Naive thymus-derived CD8-positive, alpha-beta T cell (primary cell): ENCODE results near the gene MAPK14. TPM values are rescaled to one million over a fixed set of nuclear protein-coding genes. Genes with fewer than 3 reads are reported as not detected.
A peak's percentile ranks its signal among the peaks of the same experiment; 100 is the strongest.

ENCODE experiments used
- ATAC-seq, 2 donors: fragments of 150-1000 bp; cut with Tn5 transposase in 1 of 2; sonication (Bioruptor Pico), chemical (Tn5 transposase) in 1 of 2; 1 replicate in 1 of 2; 2 replicates in 1 of 2; pipeline ENCODE4 v1.10.0; 2021; ENCODE audit warnings: mild to moderate bottlenecking in 2 of 2, moderate library complexity in 2 of 2
- POLR2A ChIA-PET: fragments of 350-600 bp; sonication (Branson Sonifier 250); formaldehyde crosslinking; loops from one replicate; lab custom pipeline; 2021; ENCODE audit warnings: antibody characterized with exemption; lab: Charles Lee
- DNase-seq, 10 donors: peaks; one replicate each; pipeline versions ENCODE4 v3.0.0 to v3.0.0-alpha.2; 2020 to 2022
- H3K27ac Mint-ChIP-seq, 10 donors: one replicate each; pipeline ENCODE4 v1.8.0; 2020 to 2022; ENCODE audit warnings: mild to moderate bottlenecking in 10 of 10, mixed read lengths in 10 of 10, moderate library complexity in 4 of 10, inconsistent platforms in 1 of 10
- H3K27me3 Mint-ChIP-seq, 5 donors: one replicate each; pipeline ENCODE4 v1.8.0; 2021 to 2022; ENCODE audit warnings: mixed read lengths in 5 of 5
- H3K36me3 Mint-ChIP-seq, 3 donors: one replicate each; pipeline ENCODE4 v1.8.0; 2020 to 2022; ENCODE audit warnings: mixed read lengths in 3 of 3, mild to moderate bottlenecking in 2 of 3, inconsistent platforms in 1 of 3
- H3K4me1 Mint-ChIP-seq, 4 donors: one replicate each; pipeline ENCODE4 v1.8.0; 2021 to 2022; ENCODE audit warnings: mixed read lengths in 4 of 4
- H3K4me3 Mint-ChIP-seq, 10 donors: one replicate each; pipeline ENCODE4 v1.8.0; 2020 to 2022; ENCODE audit warnings: mild to moderate bottlenecking in 10 of 10, mixed read lengths in 10 of 10, moderate library complexity in 6 of 10, inconsistent platforms in 1 of 10
- H3K9me3 Mint-ChIP-seq, 9 donors: one replicate each; pipeline ENCODE4 v1.8.0; 2020 to 2022; ENCODE audit warnings: mixed read lengths in 9 of 9, mild to moderate bottlenecking in 3 of 9, inconsistent platforms in 1 of 9, moderate library complexity in 1 of 9
- polyA plus RNA-seq, 3 donors: library from polyadenylated mRNA; unstranded; fragments of 300-500 nt; fragmentation: Illumina TruSeq; gene quantifications; one replicate each; pipeline ENCODE4 v1.2.3, GENCODE V29; 2021
- total RNA-seq, 8 experiments: library from RNA in 2 of 8; stranded (reverse) in 2 of 8; gene quantifications; one replicate each; pipeline ENCODE4 v1.2.3 and lab custom pipeline; 2021 to 2026

Gene MAPK14
- total and polyA plus RNA-seq, 5 experiments from 2014 or later = 38.1 to 56.5 (median 51.5) TPM

DNA sequence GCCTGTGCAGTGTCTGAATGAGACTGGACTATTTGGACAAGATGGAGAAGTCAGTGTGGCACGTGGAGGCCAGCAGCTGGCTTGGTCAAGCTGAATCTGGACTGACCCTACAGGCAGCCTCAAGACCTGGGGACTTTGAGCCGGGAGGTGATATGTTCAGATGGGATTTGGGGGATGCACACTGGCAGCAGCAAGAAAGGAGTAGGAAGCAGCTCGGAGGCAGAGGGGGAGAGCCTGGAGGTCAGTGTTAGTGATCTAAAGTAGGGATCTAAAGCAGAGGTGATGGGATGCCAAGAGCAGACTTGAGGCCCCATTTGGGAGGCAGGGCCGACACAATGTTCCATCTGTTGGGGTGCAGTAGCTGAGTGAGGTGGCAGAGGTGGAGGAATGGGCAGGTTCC is 105.5 kb downstream of the MAPK14 start:
- Mint-ChIP-seq H3K9me3 (no peaks in the 10 kb centered on the region), H3K27ac (peak overlapping the region; percentile 65 to 96 (median 84)), H3K27me3 (no peaks in the 10 kb centered on the region), H3K36me3 (peaks cover 0 to 53% (median 3%) of the 10 kb centered on the region in 3 donors), H3K4me3 (peak overlapping the region in 4 of 10 donors; percentile 16 to 94 (median 62)), H3K4me1 (peaks cover 20 to 58% (median 36%) of the 10 kb centered on the region in 4 donors)
- ATAC-seq = no peak
- POLR2A ChIA-PET = interaction anchor here (1.1 to 4.4 kb wide), 3 partner anchors 8 to 38 kb away, joined by 3 to 63 read pairs (median 12); no protein-coding TSS in a partner anchor
- DNase-seq = no peak

- Mint-ChIP-seq H3K27ac (peak overlapping the region in 7 of 10 donors; percentile 14 to 89 (median 70)), H3K4me1 (peaks cover 20 to 50% (median 35%) of the 10 kb centered on the region in 4 donors), H3K9me3 (no peaks in the 10 kb centered on the region), H3K4me3 (no peak overlapping the region), H3K36me3 (peaks cover 0 to 61% (median 6%) of the 10 kb centered on the region in 3 donors), H3K27me3 (no peaks in the 10 kb centered on the region)
- ATAC-seq = no peak
- POLR2A ChIA-PET = interaction anchor here (0.7 to 3.0 kb wide), 3 partner anchors 28 to 40 kb away, joined by 3 to 12 read pairs (median 3); no protein-coding TSS in a partner anchor
- DNase-seq = no peak
Measured at GRCh38 chr6:36133912-36134311, 106.3 kb downstream of the MAPK14 start.

DNA sequence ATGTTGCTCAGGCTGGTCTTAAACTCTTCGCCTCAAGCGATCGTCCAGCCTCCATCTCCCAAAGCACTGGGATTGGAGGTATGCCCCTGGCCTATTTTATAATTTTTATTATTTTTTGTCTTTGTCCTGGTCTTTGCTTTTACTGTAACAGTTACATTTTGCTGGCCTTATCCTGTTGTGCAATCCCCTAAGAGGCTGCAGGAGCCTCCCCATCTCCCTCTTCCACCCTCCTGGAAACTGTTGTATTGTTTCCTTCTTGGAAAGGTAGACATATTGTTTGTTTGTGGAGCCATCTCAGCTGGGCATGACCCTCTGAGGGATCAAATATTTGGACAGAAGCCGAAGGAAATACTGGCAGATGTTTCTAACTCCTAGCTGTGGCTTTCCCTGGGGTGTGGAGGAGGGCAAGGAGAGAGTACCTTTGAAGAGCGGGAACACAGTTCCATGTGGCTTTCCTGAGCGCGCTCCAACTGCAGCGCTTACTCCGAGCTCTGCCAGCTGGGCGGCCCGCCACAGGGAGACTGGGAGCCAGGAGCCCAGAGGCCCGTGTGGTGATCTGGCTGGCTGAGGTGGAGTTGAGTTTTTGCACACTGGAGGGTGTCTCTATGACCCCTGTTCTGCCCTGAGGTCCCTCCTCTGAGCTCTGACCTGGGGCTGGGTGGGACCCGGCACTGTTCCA is 107.6 kb downstream of the MAPK14 start:
- Mint-ChIP-seq H3K9me3 (no peaks in the 10 kb centered on the region), H3K4me1 (peaks cover 21 to 49% (median 32%) of the 10 kb centered on the region in 4 donors), H3K27ac (peak overlapping the region in 7 of 10 donors; percentile 30 to 69 (median 40)), H3K27me3 (no peaks in the 10 kb centered on the region), H3K4me3 (no peak overlapping the region), H3K36me3 (peaks cover 0 to 74% (median 8%) of the 10 kb centered on the region in 3 donors)
- no peak for DNase-seq
- POLR2A ChIA-PET = no interaction called here
- no peak for ATAC-seq

GRCh38 chr6:36136034-36136433 is 108.4 kb downstream of the MAPK14 start:
- no peaks in the 10 kb centered on the region for H3K9me3 Mint-ChIP-seq
- H3K36me3 Mint-ChIP-seq = peaks cover 0 to 79% (median 8%) of the 10 kb centered on the region in 3 donors
- no peak for DNase-seq
- H3K4me1 Mint-ChIP-seq = peaks cover 18 to 49% (median 32%) of the 10 kb centered on the region in 4 donors
- peak overlapping the region in 5 of 10 donors; percentile 24 to 79 (median 40) for H3K27ac Mint-ChIP-seq
- H3K4me3 Mint-ChIP-seq = no peak overlapping the region
- no peaks in the 10 kb centered on the region for H3K27me3 Mint-ChIP-seq
- ATAC-seq = no peak
- POLR2A ChIA-PET = no interaction called here

DNA sequence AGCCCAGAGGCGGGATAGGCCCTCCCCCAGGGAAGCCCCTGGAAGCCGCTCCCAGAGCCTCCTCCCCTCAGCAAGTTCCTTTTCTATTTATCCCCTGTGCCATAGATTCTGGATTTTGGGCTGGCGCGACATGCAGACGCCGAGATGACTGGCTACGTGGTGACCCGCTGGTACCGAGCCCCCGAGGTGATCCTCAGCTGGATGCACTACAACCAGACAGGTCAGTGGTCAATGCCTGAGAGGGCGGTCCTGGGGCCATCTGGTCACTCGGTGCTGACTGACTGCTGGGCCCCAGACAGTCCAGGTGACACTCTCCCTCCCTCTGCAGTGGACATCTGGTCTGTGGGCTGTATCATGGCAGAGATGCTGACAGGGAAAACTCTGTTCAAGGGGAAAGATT is 108.9 kb downstream of the MAPK14 start:
- peak overlapping the region in 3 of 10 donors; percentile 10 to 32 (median 24) for H3K27ac Mint-ChIP-seq
- POLR2A ChIA-PET = no interaction called here
- H3K9me3 Mint-ChIP-seq = no peaks in the 10 kb centered on the region
- no peak overlapping the region for H3K4me3 Mint-ChIP-seq
- H3K36me3 Mint-ChIP-seq = peaks cover 0 to 81% (median 8%) of the 10 kb centered on the region in 3 donors
- ATAC-seq (no peak), DNase-seq (no peak)
- H3K27me3 Mint-ChIP-seq = no peaks in the 10 kb centered on the region
- peaks cover 19 to 48% (median 30%) of the 10 kb centered on the region in 4 donors for H3K4me1 Mint-ChIP-seq

DNA sequence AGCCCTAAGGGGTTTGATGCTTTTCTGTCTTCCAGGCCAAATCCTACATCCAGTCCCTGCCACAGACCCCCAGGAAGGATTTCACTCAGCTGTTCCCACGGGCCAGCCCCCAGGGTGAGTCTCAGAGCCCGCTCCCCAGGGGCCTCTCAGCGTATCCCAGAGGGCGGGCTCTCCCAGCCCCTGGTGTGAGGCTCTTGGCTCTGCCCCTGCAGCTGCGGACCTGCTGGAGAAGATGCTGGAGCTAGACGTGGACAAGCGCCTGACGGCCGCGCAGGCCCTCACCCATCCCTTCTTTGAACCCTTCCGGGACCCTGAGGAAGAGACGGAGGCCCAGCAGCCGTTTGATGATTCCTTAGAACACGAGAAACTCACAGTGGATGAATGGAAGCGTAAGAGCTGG is 111.1 kb downstream of the MAPK14 start:
- Mint-ChIP-seq H3K36me3 (peaks cover 0 to 70% (median 8%) of the 10 kb centered on the region in 3 donors), H3K27me3 (no peaks in the 10 kb centered on the region), H3K27ac (peak overlapping the region in 2 of 10 donors; percentile 33 to 57), H3K4me3 (no peak overlapping the region), H3K4me1 (peaks cover 9 to 33% (median 16%) of the 10 kb centered on the region in 4 donors), H3K9me3 (no peaks in the 10 kb centered on the region)
- POLR2A ChIA-PET = interaction anchor here (1.9 kb wide), 1 partner anchor 8 kb away, joined by 5 read pairs; the partner anchor contains the start of gene MAPK13
- no peak for DNase-seq
- no peak for ATAC-seq

GRCh38 chr6:36139431-36139830 is 111.8 kb downstream of the MAPK14 start:
- H3K9me3 Mint-ChIP-seq = no peaks in the 10 kb centered on the region
- no peak for DNase-seq
- POLR2A ChIA-PET = interaction anchor here (1.9 kb wide), 1 partner anchor 9 kb away, joined by 5 read pairs; the partner anchor contains the start of gene MAPK13
- peaks cover 0 to 64% (median 8%) of the 10 kb centered on the region in 3 donors for H3K36me3 Mint-ChIP-seq
- peaks cover 6 to 30% (median 12%) of the 10 kb centered on the region in 4 donors for H3K4me1 Mint-ChIP-seq
- no peak overlapping the region for H3K4me3 Mint-ChIP-seq
- H3K27me3 Mint-ChIP-seq = no peaks in the 10 kb centered on the region
- ATAC-seq = no peak
- H3K27ac Mint-ChIP-seq = peak overlapping the region in 8 of 10 donors; percentile 2 to 84 (median 63)

DNA sequence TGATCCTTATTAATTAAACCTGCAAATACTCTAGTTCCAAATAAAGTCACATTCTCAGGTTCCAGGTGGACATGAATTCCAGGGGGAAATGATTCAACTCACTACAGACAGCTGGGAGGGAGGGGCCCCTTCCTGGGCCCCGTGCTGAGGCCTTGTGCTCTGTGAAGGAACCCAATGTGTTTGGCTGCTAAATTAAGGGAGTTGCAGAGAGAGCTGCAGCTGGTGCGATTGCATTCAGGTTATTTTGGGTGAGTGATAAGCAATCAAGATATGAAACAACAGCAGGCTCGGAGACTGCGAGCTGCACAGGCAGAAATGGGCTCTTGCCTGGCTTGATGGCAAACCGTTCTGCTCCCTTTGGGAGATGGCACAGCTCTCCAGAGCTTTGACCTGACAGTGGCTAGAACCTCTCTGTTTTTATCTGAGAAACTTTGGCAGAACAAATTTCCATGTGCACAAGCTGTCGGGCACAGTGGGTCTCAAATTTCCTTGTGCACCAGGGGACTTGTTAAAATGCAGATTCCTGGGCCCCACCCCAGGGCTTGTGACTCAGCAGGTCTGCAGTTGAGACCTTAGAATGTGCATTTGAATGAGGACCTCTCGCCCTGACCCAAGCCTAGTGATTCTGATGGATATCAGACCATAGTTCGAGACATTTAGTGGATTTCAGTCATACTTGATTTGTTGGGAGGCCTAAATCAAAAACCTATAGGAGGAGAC is 112.5 kb downstream of the MAPK14 start:
- peaks cover 0 to 57% (median 8%) of the 10 kb centered on the region in 3 donors for H3K36me3 Mint-ChIP-seq
- no peaks in the 10 kb centered on the region for H3K27me3 Mint-ChIP-seq
- H3K9me3 Mint-ChIP-seq = no peaks in the 10 kb centered on the region
- H3K4me3 Mint-ChIP-seq = no peak overlapping the region
- ATAC-seq (no peak), DNase-seq (no peak)
- POLR2A ChIA-PET = interaction anchor here (0.5 to 1.9 kb wide), 2 partner anchors 9 to 587 kb away, joined by 4 to 5 read pairs; partner anchors contain the start of gene MAPK13
- H3K4me1 Mint-ChIP-seq = peaks cover 6 to 30% (median 12%) of the 10 kb centered on the region in 4 donors
- H3K27ac Mint-ChIP-seq = peak overlapping the region; percentile 11 to 84 (median 63)

GRCh38 chr6:36141091-36141490 is 113.5 kb downstream of the MAPK14 start:
- DNase-seq = no peak
- Mint-ChIP-seq H3K4me3 (no peak overlapping the region), H3K27ac (peak overlapping the region in 7 of 10 donors; percentile 38 to 76 (median 69)), H3K27me3 (no peaks in the 10 kb centered on the region), H3K4me1 (peaks cover 6 to 24% (median 12%) of the 10 kb centered on the region in 4 donors), H3K36me3 (peaks cover 0 to 48% (median 6%) of the 10 kb centered on the region in 3 donors), H3K9me3 (no peaks in the 10 kb centered on the region)
- ATAC-seq = no peak
- POLR2A ChIA-PET = interaction anchor here (0.9 to 1.7 kb wide), 3 partner anchors 8 to 56 kb away, joined by 3 to 6 read pairs (median 4); partner anchors contain the start of genes BRPF3 and MAPK13

- Mint-ChIP-seq H3K27ac (peak overlapping the region in 9 of 10 donors; percentile 10 to 76 (median 61)), H3K4me3 (no peak overlapping the region), H3K9me3 (no peaks in the 10 kb centered on the region), H3K4me1 (peaks cover 7 to 25% (median 16%) of the 10 kb centered on the region in 4 donors), H3K36me3 (peaks cover 0 to 39% (median 4%) of the 10 kb centered on the region in 3 donors), H3K27me3 (no peaks in the 10 kb centered on the region)
- no peak for ATAC-seq
- POLR2A ChIA-PET = interaction anchor here (0.9 to 1.7 kb wide), 3 partner anchors 9 to 55 kb away, joined by 3 to 6 read pairs (median 4); partner anchors contain the start of genes BRPF3 and MAPK13
- DNase-seq = no peak
Measured at GRCh38 chr6:36141961-36142360, 114.4 kb downstream of the MAPK14 start.

- POLR2A ChIA-PET = interaction anchor here (1.7 kb wide), 1 partner anchor 54 kb away, joined by 4 read pairs; the partner anchor contains the start of gene BRPF3
- peaks cover 5 to 27% (median 6%) of the 10 kb centered on the region in 3 donors for H3K36me3 Mint-ChIP-seq
- no peak for DNase-seq
Measured at GRCh38 chr6:36142971-36143838, 115.6 kb downstream of the MAPK14 start.

More at GRCh38 chr6:36142971-36143838, 115.6 kb downstream of the MAPK14 start:
- Mint-ChIP-seq H3K27me3 (no peaks in the 10 kb centered on the region), H3K27ac (peak overlapping the region in 6 of 10 donors; percentile 25 to 86 (median 47)), H3K4me1 (peaks cover 12 to 31% (median 22%) of the 10 kb centered on the region in 4 donors), H3K4me3 (no peak overlapping the region), H3K9me3 (peaks cover 0 to 7% (median under 1%) of the 10 kb centered on the region in 9 donors)
- no peak for ATAC-seq
